HG03521 (cell line): ENCODE results near the gene PRKACB.
"Not testable (repeated sequence)": the region's sequence is repeated elsewhere in the genome, so short reads cannot be mapped to it uniquely, and the experiment has no call there.

Source experiments
- ATAC-seq: cut with Tn5 transposase; IDR thresholded peaks from one replicate; pipeline ENCODE4 v1.9.1; 2021; ENCODE audit warnings: mild to moderate bottlenecking, moderate library complexity; ENCODE audit not compliant: unreplicated experiment

The PRKACB gene

GRCh38 chr1:84214115-84214956 is 70.3 kb downstream of the PRKACB start:
- ATAC-seq, result no peak

DNA sequence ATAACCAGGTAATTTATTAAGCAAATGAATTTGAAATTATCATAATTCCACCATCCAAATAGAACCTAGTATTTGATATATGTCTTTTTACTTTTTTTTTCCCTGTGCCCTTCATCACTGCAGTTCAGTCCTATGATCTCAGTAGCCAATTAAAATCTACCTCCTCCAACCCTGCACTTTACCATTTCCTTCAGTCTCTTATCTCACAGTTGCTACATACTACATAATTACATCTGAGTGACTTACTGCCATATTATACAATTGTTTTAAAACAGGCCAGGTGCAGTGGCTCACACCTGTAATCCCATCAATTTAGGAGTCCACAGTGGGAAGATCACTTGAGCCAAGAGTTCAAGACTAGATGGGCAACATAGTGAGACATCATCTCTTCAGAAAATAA is 73.2 kb downstream of the PRKACB start:
- ATAC-seq, result no peak

DNA sequence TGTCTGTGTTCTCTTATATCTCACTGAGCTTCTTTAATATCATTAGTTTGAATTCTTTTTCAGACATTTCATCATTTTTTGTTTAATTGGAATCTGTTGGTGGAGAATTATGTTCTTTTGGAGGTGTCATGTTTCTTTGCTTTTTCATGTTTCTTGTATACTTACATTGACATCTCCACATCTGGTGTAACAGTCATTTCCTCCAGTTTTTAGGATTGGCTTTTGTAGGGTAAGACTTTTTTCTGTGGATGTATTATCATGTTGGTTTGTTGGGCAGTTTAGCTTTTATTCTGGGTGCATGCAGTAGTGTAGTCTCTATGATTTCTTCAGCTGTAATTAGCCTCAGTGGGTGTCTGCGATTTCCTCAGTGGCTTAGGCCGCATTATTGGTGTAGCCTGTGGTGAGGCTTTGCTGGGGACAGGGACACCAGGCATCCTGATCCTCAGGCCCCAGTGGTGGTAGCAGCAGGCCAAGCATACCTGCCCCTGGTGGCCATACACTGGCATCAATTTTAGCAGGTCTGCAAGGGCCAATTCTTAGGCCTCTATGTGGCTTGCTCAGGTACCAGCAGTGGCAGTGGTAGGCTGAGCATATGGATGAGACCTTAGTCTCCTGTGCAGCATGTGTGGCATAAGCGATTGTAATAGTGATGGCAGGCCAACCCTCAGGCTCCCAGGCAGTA is 79.8 kb downstream of the PRKACB start:
- ATAC-seq, result no peak

GRCh38 chr1:84224905-84225304 is 80.8 kb downstream of the PRKACB start:
- ATAC-seq, result no peak

DNA sequence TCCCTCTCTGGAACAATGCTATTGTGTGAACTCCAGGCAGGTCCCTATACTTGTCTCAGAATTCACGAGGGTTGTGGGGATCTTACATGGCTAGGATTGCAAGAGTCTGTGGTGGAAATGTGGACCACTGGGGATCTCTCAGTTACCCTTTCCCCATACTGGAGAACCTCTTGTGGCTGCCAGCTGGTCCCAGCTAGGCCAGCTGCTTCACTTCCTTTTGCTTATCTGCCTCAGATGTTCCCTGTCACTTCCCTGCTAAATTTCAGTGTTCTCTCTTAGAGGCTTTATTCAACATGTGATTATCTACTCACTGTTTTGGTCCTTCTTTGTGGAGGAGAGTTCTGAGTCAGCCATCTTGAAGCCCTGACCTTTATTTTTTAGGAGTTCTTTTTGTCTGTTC is 81.6 kb downstream of the PRKACB start:
- ATAC-seq, result no peak

DNA sequence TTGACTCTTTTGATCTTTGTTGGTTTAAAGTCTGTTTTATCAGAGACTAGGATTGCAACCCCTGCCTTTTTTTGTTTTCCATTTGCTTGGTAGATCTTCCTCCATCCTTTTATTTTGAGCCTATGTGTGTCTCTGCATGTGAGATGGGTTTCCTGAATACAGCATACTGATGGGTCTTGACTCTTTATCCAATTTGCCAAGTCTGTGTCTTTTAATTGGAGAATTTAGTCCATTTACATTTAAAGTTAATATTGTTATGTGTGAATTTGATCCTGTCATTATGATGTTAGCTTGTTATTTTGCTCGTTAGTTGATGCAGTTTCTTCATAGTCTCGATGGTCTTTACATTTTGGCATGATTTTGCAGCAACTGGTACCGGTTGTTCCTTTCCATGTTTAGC is 88.6 kb downstream of the PRKACB start:
- ATAC-seq, result not testable (repeated sequence)

DNA sequence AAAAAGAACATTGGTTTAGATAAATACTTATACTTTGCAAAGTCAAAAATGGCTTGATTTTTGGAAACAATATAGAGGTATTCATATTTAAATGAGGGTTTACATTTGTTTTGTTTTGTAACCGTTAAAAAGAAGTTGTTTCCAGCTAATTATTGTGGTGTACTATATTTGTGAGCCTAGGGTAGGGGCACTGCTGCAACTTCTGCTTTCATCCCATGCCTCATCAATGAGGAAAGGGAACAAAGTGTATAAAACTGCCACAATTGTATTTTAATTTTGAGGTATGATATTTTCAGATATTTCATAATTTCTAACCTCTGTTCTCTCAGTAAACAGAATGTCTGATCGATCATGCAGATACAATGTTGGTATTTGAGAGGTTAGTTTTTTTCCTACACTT is 92.2 kb downstream of the PRKACB start:
- ATAC-seq, result no peak

GRCh38 chr1:84242641-84243040 is 98.6 kb downstream of the PRKACB start:
- ATAC-seq, result no peak

- no peak for ATAC-seq
Observed at GRCh38 chr1:84245563-84245962, 101.5 kb downstream of the PRKACB start.

DNA sequence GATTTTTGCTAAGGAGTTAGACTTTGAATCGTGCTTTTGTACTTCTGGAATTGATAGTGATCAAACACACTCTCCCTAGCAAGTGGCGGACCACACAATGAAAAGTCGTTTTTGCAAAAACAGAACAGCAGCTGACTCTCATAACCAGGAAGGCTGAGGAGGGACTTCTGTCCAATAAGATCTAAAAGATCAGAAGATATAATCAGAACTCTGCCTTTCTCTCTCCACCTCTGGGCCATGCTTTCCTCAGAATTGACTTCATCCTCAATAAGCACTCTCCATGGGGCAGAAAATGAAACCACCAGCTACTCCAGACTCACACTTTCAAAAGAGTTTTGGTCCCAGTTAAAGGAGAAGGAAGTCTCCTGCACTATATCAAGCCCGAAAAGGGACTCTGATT is 102.1 kb downstream of the PRKACB start:
- no peak for ATAC-seq

DNA sequence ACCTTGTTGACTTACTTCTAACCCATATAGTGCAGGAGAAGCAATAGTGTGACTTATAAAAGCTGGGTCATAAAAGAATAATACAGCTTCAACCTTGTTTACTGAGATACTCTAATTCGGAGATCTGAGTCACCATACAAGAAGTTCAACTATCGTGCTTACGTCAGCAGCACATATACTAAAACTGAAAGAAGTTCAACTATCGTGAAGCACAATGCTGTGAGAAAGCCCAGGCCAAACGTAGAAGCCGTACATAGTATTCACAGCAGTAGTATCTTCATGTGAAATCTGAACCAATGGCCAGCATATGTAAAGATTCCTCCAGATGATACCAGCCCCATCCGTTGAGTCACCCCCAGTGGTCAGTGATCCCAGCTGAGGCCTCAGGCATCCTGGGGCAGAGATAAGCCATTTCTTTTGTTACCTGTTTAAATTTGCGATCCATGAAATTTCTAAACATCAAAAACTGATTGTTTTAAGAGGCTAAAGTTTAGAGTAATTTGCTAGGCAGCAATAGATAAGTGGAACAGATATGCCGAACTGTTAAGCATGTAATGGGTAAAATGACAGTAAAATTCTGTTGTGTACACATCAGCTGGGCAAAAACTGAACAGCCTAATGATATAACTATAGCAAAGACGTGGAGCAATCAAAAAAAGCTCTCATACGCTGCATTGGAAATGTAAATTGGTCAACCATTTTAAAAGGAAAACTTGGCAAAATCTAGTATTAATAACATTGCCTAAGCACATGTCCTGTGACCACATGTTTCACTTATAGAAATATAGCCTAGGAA is 103.6 kb downstream of the PRKACB start:
- ATAC-seq, result no peak

DNA sequence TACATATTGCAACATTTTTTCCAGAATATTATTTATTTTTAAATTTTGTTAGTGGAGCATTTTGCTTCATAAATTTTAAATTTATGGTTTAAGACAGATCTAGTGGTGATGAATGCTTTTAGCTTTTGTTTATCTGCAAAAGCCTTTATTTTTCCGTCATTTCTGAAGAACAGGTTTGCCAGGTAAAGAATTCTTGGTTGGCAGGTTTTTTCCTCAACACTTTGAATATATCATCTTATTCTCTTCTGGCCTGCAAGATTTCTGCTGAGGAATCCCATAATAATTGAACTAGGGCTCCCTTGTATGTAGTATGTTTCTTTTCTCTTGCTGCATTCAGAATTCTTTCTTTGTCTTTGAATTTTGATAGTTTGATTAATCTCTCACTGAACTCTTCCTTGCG is 106.6 kb downstream of the PRKACB start:
- ATAC-seq, result no peak

DNA sequence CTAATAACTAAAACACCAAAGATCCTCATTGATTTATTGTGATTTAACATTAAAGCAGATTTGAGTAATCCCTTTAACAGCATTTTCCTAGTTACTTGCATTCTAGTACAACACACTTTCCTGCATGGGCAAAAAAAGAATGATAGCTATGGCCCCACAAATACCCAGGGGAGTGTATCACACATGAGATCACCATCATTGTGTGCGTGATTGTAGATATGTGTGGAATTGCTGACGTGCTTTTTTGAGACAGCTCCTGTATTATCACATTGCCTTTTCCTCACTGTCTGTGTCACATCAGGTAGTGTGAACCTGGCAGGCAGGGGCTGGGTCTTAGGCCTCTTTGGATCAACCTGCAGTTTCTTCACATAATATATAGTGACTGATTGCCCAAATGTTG is 109.0 kb downstream of the PRKACB start:
- no peak for ATAC-seq

DNA sequence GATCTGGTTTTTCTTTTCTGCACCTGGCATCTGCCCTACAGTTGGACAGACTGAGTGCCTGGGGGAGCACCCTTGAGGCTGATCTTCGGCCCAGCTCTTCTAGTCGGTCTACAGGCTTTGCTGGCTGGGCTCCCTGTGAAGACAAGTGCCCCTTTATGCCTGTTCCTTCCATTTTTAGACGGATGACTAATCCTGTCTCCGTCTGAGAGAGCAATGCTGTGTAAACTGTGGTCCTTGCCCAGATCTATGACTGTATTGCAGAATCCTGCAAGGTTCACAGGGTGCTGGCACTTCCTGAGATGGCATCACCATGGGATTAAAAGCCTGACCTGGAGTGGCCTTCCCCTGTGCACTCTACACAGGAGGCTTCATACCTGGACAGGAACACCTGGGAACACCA is 109.8 kb downstream of the PRKACB start:
- ATAC-seq, result no peak

GRCh38 chr1:84254703-84255238 is 110.7 kb downstream of the PRKACB start:
- ATAC-seq, result no peak

GRCh38 chr1:84255582-84255981 is 111.5 kb downstream of the PRKACB start:
- ATAC-seq, result no peak

GRCh38 chr1:84257617-84258016 is 113.5 kb downstream of the PRKACB start:
- ATAC-seq, result no peak

DNA sequence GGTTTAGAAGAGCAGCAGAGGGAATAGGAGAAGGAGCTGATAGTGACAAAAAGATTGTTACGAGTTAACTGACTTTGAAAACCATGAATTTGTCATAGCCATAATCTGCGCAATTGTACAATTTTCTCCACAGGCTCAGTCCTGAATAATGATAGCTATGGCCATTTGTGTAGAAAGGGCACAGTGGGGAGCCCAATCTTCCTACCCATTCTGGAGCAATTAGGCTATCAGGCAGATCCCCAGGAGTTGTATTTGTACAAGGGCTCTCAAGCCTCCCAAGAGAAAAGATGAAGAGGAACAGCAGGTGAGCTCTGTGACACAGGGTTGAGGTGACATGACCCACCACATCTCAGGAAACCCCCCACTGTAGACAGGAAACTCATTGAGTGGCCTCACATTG is 115.3 kb downstream of the PRKACB start:
- ATAC-seq, result no peak

DNA sequence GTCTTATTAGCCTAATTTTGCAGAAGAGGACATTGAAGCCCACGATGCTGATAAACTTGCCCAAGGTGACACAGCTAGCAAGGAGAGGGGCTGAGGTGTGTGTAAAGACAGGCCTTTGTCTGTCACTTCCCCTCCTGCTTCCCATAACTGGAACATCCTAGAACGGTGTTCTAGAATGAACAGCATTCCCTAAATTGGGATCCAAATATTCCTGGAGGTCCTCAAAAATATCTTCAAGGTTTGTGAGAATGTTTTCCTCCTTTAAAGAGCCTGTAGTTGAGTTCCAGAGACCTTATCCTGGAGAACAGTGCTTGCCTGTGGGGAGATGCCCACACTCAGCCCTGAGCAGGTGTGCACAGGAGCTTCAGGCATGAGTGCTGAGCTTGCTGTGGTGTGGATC is 115.9 kb downstream of the PRKACB start:
- no peak for ATAC-seq

DNA sequence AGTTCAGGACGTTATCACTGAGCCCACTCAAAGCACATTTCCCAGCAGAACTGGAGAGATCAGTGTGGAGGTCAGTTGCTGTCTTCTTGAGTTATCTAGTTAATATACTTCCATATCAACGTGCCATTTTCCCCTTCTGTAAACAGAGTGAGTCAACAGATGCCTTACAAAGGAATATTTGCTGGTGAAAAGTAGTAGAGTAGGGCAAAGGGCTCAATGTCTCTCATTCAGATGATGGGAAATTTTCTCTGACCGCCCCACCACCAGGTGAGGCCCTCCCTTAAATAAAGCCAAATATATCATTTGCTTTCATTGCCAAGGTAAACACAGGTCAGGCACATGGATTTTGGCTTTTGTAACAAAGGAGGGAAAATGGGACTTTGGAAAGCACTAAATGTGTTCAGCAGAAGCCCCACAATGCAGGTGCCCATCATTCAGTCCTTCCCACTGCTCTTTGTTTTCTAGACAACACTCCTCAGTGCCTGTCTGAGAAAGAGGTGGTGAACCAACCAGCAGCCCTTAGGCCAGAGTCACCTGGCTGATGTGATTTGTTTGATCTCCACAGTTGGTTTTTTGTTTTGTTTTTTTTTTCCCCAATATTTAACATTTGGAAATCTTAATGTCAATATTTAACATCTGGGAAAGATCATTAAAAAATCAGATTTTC is 116.9 kb downstream of the PRKACB start:
- ATAC-seq, result no peak

DNA sequence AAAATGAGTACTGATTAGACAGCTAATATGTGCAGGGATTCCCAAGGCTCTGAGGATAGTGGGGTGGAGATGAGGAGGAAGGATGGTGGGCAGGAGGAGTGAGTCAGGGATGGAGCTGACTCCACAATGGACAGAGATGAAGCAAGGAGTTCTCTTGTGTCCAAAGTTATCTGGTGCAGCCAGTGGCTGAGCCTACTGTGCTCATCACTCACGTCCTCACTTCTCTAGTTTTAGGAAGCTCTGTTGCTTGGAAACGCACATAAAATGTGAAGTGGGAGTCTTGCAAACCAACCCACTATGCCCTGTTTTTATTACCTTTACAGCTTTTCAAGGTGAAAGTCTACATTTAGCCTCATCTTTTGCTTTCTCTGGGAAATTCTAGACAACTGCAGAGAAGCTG is 120.9 kb downstream of the PRKACB start:
- ATAC-seq, result no peak
